Epithelial cell of proximal tubule (primary cell): ENCODE data around the gene PLPP2. TPM values are rescaled to one million over a fixed set of nuclear protein-coding genes. Genes with fewer than 3 reads are reported as not detected.

ENCODE experiments used
- DNase-seq: peaks from one replicate; pipeline ENCODE4 v3.0.0-alpha.2; 2011; ENCODE audit warnings: low read depth
- H3K4me3 ChIP-seq: 2 replicates; pipeline ENCODE4 v1.5.1; 2011; ENCODE audit warnings: low read depth, mild to moderate bottlenecking, low read length
- CTCF ChIP-seq: conservative IDR thresholded peaks from 2 replicates; pipeline ENCODE4 v1.5.1; 2012; ENCODE audit warnings: low read depth, mild to moderate bottlenecking, low read length
- total RNA-seq: library from RNA; depleted of rRNA; stranded (reverse); fragments of >200 nt; gene quantifications from 2 replicates; pipeline ENCODE4 v1.2.3, GENCODE V29; 2015

Gene PLPP2
- total RNA-seq, 1 donor from 2014 or later: 45.2 TPM

DNA sequence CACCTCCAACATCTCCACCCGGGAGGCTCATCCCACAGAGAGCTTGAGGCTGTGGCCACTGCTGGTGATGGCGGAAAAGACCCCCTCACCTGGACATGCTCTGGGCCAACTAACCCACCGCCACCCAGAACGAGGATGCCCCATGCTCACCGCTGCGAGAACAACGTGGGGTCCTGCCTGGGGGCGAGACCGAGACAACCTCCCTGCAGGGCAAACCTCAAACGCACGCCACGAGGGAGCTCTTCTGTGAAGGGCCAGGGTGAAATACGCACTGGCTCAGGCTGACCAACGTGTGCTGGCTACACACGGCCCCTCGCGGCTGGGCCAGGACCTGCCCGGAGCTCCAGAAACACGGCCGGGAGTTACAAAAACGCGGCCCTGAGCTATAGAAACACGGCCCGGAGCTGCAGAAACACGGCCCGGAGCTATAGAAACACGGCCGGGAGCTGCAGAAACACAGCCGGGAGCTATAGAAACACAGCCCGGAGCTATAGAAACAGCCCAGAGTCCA is 19.0 kb upstream of the PLPP2 start:
- DNase-seq: no peak
- no peak overlapping the region for H3K4me3 ChIP-seq
- TF ChIP-seq CTCF: no peak

DNA sequence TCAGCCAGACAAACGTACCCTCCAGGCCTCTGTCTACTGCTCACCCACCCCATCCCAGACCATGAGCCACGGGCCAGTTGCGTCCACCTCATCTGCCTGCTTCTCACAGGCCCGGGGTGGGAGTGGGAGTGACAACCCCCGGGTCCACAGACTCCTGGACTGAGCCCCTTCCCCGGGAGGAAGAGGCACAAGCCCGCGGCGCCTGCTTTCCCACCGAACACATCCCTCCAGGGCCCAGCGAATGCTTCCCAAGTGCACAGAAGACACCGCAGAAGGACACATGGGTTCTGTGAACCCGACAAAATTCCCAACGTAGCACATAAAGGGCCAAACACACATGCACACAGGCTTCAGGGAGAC is 18.0 kb upstream of the PLPP2 start:
- DNase-seq: no peak
- no peak overlapping the region for H3K4me3 ChIP-seq
- TF ChIP-seq CTCF: no peak

- no peak for DNase-seq
- TF ChIP-seq CTCF: no peak
- H3K4me3 ChIP-seq: no peak overlapping the region
Measured at GRCh38 chr19:308471-309205, 17.4 kb upstream of the PLPP2 start.

DNA sequence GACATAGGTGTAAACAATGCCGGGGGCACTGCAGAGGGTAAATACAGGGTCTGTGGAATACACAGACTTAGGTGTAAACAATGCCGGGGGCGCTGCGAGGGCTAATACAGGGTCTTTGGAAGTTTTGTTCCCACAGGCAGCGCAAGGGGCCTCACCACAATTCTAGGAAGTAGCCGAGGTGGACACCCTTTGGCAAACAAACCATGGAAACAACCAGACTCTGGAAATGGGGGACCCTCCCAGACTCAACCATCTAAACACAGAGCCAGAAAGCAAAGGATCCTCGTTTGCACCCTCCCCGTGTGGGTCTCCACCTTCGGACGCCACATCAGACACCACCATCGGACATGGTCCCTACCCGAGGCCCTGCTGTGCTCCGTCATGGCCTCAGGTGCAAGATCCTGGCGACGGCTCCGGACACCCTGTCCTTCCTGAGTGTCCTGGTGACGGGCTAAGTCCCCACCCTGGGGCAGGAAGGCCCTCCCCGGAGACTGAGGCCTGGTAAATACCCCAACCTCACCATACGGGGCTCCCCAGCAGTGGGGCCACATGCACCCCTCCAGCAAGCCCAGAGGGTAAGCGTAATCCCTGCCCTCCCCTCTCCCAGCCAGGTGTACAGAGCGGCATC is 16.7 kb upstream of the PLPP2 start:
- no peak for TF ChIP-seq CTCF
- no peak for DNase-seq
- H3K4me3 ChIP-seq: no peak overlapping the region

DNA sequence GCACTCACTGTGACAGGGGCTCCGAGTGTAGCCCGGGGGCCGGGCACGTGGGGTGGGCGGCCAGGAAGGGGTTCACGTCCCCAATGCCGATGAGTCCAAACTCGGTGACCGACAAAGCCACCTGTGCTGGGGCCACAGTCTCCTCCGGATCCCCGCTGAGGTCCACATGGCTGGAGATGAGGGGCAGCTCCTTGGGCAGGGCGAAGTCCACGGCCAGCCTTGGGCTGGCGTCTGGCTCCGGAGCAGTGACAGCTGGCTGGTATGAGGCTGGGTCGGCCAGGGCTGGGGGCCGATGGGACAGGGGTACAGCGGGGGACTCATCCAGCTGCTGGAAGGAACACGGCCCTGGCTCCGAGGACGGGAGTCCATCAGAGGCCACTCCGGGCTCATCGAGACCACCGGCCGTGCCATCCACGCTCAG is 15.9 kb upstream of the PLPP2 start:
- DNase-seq: no peak
- TF ChIP-seq CTCF: no peak
- H3K4me3 ChIP-seq: no peak overlapping the region

DNA sequence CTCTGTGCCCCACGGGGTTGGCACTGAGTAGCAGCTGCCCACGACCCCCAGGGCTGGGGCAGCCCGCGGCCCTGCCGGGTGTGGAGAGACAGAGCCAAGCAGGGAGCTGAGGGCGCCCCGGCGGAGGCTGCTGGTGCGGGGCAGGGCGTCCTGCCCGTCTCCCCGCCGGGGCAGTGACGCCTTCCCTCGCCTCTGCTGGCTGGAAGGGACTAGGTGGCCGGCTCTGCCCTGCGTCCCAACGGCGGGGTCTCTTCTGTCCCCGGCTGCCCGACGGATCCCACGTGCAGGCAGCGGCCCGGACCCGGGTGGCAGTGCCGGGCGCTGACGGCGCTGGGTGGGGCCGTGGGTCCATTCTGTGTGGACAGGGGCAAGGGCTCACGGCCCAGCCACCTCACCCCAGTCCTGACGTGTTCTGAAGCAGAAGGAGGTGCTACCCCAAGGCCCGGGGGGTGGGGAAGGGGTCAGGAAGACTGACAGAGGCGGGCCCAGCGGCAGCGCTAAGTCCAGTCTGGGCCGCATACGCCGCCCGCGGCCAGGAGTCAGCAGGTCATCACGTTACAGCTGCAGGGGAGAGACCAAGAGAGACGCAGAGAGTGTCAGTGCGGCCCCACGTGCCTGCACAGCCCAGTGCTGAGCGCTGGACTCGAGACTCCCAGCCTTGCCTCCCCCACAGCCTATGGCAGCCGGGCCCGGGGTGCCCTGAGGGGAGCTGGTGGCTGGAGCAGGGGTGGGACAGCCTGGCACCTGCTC is 15.1 kb upstream of the PLPP2 start:
- DNase-seq: no peak
- no peak overlapping the region for H3K4me3 ChIP-seq
- no peak for TF ChIP-seq CTCF
